GM21515 (cell line): ENCODE measurements around the gene SREBF2.
A peak's percentile ranks its signal among the peaks of the same experiment; 100 is the strongest.
"Not testable (repeated sequence)": the region's sequence is repeated elsewhere in the genome, so short reads cannot be mapped to it uniquely, and the experiment has no call there.

ENCODE experiments used
- ATAC-seq: cut with Tn5 transposase; IDR thresholded peaks from one replicate; pipeline ENCODE4 v1.9.1; 2021; ENCODE audit not compliant: unreplicated experiment

SREBF2 gene

GRCh38 chr22:41820447-41820846, 12.5 kb upstream of the SREBF2 start:
- ATAC-seq: no peak

DNA sequence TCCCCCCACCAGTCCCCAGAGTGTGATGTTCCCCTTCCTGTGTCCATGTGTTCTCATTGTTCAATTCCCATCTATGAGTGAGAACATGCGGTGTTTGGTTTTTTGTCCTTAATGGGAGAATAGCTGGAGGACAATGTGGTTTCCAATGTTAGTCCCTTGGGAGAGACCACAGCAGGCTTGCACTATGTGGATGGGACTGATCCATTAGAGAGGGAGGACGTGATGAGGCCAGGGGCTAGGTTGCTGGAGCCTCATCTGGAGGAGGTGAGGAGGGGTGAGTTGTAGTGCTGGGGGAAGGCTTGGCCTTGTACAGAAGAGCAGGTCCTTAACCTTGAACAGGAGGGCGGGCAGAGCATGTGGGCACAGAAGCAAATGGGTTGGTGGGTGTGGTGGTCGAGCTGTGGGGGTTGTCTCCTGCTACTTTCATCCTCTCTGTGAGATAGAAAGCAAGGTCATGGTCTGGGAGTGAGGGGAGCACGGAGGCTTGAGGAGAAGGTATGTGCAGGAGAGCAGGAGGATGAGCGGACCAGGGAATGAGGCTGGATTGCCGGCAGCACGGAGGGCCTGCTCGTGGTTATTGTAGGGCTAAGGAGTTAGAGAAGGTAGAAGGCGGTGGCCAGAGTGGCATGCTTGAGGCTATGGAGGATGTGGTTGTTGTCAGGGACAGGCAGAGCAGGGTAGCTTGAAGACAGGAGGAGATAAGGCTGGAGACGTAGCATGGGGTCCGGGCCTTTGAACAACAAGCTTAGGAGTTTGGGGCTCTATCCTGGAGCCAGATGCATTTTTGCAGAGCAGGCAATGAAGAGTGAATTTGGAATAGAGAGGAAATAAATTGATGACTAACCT, 11.2 kb upstream of the SREBF2 start:
- ATAC-seq: no peak

GRCh38 chr22:41822317-41823057, 10.4 kb upstream of the SREBF2 start:
- no peak for ATAC-seq

DNA sequence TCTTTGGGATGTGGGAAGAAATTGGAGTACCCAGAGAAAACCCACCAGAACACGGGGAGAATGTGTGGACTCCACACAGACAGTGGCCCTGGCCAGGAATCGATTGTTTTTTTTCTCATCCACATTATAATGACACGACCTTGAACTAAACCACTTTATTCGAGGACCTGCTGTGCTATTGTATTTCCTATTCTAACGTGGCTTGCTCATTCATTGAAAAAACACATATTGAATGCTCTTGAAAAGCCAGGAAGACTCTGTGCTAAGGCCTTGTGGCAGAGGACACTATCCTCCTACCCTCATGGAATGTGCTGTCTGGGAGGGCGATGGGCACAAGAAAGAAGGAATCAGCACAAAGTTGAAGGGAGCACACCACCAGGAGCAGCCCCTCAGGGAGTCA, 9.1 kb upstream of the SREBF2 start:
- no peak for ATAC-seq

DNA sequence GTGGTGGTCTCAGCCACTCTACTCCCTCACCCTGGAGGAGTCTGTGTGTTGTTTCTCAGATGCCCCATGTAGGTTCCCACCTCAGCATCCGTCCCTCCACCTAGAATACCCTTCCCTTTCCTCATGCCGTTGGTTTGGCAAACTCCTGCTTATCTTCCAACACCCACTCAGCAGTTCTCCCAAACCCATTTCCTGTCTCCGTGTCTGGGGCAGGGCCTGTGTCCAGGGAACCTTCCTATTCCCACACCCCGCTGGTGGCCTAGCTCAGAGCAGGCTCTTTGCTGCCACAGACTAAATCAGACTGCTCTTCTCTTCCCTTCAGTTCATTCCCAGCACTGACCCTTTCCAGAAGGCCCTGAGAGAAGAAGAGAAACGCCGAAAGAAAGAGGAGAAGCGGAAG, 7.5 kb upstream of the SREBF2 start:
- ATAC-seq: no peak

DNA sequence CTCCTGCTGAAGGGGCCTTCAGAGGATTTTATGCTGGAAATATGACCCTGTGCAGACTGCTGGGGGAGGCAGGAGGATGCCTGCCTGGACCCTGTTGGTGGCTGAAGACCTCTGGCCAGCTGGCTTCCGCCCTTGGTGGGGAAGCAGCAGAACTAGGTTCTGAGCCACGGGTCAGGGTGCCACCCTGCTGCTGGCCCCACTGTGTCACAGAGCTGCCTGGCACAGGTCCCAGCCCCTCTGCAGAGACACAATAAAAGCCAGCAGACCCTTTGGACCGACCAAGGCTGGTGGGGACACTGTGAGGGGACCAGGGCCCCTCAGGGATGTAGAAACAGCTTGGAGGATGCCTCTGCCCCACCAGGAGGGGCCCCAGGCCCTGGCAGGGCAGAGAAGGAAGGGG, 6.9 kb upstream of the SREBF2 start:
- no peak for ATAC-seq

DNA sequence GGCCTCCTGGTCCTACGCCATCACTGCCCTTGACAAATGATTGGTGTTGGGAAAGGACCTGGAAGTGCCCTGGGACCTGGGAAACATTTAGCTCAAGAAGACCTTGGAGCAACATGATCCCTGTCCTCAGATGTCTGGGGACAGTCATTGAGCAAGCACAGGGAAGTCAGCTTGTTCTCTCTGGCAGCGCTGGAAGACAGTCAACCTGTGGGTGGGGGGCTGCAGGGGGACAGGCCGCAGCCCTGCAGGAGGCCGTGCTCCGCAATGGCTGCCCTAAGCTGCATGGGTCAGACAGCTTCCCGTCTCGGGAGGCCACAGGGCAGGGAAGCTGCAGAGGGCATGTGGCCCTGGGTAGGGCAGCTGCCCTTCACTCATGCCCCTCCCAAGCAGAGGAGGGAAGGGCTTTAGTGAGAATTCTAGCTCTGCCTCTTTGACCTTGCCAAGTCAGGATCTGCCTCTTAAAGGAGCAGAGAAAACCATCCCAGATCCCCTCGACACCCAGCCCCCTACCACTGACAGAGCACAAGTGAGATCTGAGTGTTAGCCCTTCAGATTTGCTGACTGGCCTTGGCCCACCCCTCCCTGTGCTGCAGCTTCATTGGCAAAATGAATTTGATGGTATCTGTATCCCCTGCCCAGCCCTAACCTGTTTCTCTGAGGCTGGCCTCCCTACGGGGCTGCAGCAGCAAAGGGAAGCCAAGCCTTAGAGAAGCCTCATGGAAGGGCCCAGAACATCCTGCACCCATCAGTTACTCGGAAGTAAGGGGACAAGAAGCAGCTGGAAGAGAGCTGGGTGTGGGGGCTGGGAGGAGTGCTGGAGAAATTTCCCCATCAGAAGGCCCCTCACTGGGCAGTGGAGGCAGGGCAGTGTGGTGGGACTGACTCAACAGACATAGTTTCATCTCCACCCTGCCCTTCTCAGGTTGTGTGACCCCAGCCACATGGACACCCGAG, 6.2 kb upstream of the SREBF2 start:
- ATAC-seq: no peak

GRCh38 chr22:41827671-41828070, 5.2 kb upstream of the SREBF2 start:
- ATAC-seq: no peak

GRCh38 chr22:41828516-41828915, 4.4 kb upstream of the SREBF2 start:
- no peak for ATAC-seq

GRCh38 chr22:41830174-41830573, 2.7 kb upstream of the SREBF2 start:
- no peak for ATAC-seq

GRCh38 chr22:41831383-41831782, 1.5 kb upstream of the SREBF2 start:
- no peak for ATAC-seq

GRCh38 chr22:41831828-41832552, 915 bp upstream of the SREBF2 start:
- no peak for ATAC-seq

DNA sequence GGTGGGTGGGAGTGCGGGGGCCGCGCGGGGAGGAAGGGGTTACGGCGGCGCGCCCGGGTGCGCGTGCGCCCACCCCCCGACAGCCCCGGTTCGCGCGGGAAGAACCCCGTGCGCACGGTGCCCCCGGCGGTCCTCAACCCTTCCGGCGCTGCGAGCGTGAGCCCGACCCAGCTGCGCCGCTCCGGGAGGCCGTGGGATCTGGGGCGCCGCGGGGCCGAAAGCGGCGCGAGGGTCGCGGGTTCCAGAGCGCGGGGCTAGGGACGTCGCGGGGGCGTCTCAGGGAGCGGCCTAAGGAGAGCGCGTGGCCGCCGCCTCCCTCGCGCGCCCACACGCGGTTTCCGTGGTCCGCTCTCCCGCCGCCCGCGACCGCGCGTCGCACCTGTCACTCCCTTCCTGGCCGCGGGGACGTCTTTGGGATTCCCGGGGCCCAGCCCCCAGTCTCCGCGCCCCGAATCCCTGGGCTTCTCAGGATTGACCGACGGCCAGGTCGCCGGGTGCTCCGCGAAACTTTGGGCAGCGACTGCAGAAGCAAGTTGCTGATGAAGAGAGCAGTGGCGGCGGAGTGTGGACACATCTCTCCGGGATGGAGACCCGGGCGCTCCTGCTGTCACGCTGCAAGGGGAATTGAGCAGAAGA, 582 bp downstream of the SREBF2 start:
- ATAC-seq: peak; percentile 16

DNA sequence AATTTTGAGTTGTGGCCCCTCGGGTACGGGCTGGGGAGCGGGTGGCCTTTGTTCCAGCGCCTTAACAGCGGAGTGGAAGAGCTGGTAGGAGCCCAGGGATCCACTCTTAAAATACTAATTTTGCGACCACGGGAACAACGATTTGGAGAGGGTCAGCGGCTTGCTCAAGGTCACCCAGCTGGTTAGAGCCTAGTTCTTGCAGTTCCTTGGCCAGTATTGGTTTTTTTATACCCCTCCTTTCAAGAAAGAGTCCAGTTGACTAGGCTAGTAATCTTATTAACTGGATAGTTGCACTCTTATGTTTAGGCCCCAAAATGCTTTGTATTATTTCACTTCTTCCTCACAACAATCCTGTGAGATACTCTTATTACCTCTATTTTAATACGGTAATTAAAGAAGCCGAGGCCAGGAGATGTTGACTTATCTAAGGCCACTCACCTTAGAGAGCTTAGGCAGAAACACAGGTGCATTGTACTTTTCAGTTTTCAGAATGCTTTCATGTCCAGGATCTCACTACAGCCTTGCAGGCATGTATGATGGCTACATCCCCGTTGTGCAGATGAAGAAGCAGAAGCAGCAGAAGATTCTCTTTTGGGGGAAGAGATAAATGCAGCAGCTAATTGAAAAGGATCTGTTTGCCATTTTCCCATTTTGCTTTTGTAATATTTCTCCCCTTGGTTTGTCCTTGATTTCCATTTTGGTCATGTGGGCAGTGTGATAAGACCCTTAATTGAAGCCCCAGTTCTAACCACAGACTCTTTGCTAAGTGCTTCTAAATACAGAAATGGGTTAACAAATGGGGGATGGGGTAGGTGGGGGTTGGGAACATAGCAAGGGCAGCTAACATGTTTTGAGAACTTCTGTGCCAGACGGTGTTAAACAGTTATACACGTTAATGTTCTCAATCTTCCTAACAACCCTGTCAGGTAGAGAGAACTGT, 1.4 kb downstream of the SREBF2 start:
- ATAC-seq: no peak

GRCh38 chr22:41835462-41835861, 2.6 kb downstream of the SREBF2 start:
- not testable (repeated sequence) for ATAC-seq

- no peak for ATAC-seq
Observed at GRCh38 chr22:41836551-41836950, 3.6 kb downstream of the SREBF2 start.

DNA sequence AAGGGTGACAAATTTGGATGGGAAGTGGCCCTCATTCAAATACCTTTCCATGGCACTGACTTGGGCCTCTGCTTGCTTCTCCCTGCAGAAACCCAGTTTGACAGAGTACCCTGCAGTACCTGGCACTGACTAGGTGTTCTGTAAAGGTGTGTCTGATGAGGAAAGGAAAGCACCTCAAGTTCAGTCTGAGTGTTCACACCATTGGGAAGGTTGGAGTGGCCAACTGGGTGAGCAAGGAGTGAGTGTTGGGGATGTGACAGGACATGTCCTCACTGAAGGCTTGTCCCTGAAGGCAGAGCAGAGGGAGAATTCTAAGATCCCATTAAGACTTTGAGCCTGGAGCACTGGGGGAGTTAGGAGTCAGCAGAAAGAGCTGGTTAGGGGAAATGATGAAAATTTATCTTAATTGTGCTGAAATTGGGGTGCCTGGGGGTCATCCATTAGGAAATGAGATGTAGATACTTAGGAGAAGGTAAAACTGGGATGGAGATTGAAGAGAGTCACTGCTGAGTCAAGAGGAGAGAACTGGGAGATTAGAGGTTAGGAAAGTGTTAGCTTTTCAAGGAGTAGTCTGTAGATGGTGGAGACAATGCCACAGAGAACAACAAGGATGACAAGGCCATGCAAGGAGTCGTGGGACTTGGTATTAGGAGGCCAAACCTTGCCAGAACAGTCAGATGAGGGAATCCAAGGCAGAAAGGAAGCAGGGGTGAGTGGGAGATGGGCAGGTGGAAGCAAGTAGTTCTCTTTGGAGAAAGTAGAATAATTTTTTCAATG, 6.1 kb downstream of the SREBF2 start:
- ATAC-seq: no peak

DNA sequence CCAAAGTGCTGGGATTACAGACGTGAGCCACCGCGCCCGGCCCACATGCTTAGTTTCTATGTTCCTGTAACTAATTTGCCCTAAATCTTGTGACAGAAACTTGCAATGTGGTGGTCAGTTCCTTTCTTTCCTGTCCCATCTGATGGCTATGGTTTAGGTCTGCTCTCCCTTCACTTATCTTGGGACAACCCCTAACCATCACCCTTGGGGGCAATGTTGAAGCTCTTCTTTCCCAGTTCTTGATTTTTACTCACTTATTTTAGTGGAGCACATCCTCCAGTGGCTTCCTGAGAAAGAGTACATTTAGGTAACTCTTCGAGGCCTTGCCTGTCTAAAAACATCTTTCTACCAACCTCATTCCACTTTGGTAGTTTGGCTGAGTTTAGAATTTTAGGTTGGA, 7.3 kb downstream of the SREBF2 start:
- no peak for ATAC-seq
